NCI-H524 (cell line): ENCODE results near the gene SULT1A1.

Experiments
- DNase-seq, 2 experiments: peaks; one replicate each; lab custom pipeline; 2025; lab: John Stamatoyannopoulos, UW

The SULT1A1 gene

DNA sequence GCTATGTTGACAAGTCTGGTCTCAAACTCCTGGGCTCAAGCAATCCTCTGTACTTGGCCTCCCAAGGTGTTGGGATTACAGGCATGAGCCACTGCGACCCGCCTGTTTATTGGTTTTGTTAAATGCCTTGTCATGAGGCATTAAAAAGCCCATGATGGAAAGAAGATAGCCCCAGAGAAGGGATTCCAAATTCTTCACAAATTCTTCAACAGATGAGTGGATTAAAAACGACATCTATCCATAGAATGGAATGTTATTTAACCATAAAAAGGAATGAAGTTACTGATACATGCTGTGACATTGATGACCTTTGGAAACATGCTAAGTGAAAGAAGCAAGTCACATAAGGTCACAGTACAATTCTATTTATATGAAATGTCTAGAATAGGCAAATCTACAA, 51.4 kb downstream of the SULT1A1 start:
- no peak for DNase-seq

DNA sequence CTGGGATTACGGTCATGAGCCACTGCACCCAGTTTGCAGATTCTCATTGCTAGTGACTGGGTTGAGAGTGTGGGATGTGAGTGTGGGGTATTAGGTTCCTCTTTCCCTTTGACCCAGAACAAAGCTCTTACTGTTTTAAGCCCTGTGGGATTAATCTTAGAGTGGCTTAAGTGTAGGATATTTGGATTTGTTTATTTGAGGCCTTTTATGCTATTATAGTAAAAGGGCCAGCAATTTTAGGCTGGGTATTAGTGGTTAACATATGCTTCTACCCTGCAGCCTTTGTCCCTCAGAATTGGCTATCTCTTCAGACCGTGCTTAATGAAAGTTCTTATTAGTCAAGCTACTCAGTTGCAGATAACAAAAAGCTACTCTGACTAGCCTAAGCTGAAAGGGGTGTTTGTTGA, 52.9 kb downstream of the SULT1A1 start:
- DNase-seq: peak; percentile 34 to 73

DNA sequence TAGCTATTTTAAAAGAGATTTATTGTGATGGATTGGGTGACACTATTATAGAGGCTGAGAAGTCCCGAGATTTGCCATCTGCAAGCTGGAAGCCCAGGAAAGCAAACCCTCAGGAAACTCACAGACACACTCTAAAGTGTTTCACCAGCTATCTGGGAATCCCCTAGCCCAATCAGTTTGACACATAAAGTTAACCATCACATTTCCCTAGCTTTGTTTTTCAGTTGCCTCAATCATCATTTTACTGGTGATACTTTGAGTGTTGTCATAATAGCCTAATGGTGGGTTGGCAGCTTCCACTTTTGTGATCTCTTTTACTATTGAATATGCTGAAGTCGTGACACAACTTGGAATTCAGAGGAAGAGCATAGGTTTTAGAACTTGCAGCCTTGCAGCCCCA, 54.3 kb downstream of the SULT1A1 start:
- DNase-seq: no peak
